ENCODE results near the gene SHISA9. TPM values are rescaled to one million over a fixed set of nuclear protein-coding genes. Genes with fewer than 3 reads are reported as not detected.

Gene SHISA9
- total and polyA plus RNA-seq, 4 donors = under 0.01 to 0.08 (median 0.07) TPM; not detected in 1

DNA sequence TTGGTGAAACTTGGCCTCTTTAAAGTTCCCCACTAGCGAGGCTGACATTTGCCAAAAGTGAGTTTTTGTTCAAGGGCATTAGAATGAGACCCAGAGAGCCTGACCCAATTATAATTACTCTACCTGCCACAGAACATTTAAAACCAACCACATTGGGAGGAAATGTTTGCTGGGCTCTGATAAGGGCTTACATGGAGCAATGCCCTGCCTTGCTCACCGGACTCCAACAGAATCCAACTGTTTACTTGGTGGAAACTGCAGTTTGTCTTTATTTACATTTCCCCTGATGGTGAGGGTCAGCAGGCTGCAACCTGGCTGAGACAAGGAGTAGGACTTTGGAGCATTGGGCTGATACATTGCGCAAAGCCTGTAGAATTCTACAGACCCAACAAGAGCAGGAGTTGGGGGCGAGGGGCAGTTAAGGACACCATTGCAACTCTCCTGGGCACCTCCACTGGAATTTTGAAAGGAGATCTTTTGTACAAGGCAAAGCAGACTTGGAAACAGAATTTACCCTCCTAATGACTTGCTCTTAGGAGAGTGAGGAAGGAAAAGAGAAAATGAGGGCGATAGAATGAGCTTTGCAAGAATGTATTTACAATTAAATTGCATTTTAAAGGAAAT, 368.6 kb downstream of the SHISA9 start (continued):
- TF ChIP-seq, protein P1, sequence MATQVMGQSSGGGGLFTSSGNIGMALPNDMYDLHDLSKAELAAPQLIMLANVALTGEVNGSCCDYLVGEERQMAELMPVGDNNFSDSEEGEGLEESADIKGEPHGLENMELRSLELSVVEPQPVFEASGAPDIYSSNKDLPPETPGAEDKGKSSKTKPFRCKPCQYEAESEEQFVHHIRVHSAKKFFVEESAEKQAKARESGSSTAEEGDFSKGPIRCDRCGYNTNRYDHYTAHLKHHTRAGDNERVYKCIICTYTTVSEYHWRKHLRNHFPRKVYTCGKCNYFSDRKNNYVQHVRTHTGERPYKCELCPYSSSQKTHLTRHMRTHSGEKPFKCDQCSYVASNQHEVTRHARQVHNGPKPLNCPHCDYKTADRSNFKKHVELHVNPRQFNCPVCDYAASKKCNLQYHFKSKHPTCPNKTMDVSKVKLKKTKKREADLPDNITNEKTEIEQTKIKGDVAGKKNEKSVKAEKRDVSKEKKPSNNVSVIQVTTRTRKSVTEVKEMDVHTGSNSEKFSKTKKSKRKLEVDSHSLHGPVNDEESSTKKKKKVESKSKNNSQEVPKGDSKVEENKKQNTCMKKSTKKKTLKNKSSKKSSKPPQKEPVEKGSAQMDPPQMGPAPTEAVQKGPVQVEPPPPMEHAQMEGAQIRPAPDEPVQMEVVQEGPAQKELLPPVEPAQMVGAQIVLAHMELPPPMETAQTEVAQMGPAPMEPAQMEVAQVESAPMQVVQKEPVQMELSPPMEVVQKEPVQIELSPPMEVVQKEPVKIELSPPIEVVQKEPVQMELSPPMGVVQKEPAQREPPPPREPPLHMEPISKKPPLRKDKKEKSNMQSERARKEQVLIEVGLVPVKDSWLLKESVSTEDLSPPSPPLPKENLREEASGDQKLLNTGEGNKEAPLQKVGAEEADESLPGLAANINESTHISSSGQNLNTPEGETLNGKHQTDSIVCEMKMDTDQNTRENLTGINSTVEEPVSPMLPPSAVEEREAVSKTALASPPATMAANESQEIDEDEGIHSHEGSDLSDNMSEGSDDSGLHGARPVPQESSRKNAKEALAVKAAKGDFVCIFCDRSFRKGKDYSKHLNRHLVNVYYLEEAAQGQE (IDR thresholded peaks at IDR 0.05) = peak; percentile 80

DNA sequence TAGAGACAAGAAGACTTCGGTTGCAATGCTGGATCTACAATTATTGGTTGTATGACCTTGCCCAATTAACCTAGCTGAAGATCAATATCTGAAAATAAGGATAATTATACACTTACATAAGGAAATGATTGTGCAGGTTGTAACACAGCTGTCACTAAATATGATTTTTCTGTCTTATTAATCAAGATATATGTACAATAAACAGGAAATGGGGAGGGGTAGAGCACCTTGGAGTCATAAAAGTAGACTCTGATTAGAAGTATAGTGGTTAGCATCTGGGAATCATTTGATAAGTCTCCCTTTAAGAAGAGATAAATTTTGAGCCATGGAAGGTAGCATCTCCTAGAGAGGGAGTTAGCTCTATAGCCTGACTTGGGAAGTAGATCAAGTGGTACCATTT, 369.2 kb downstream of the SHISA9 start:
- 43% methylated on average over 1 of the region's 1 CpG for WGBS
- DNase-seq (ENCODE audit: low spot score) = no peak
- no peak for TF ChIP-seq HNF4G (IDR thresholded peaks at IDR 0.05)

DNA sequence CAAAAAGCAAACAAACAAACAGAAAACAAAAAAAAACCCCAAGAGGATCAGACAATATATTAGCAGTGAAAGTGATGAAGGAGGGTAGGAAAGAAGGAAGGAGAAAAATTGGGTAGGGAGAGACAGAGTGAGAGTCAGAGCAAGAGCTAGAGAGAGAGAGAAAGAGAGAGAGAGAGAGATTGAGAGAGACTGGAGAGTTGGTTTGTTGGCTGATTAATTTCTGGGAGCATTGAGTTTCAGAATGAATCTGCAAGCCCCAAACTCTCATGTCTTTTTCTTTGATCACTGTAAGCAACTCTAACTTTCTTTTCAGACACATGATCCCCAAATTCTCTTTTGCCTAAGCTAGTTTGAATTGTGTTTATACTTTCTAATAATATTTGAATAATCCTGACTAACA, 388.1 kb downstream of the SHISA9 start:
- Histone ChIP-seq H3K36me3 (ENCODE audit: control insufficient read depth in 4 of 4, insufficient read depth in 3 of 4, low read depth in 1 of 4, low read length in 3 of 4) (peaks cover 0 to 2% (median 0%) of the 10 kb centered on the region in 4 donors), H3K27ac (ENCODE audit: low read depth in 1 of 2, low read length in 2 of 2) (no peak overlapping the region), H3K9me3 (ENCODE audit: control insufficient read depth in 4 of 4, low read length in 3 of 4) (no peaks in the 10 kb centered on the region), H3K9ac (ENCODE audit: low read depth in 1 of 2, low read length in 2 of 2) (no peak overlapping the region), H3K4me3 (ENCODE audit: low read depth in 1 of 3, low read length in 3 of 3) (no peak overlapping the region), H3K4me1 (ENCODE audit: control insufficient read depth in 4 of 4, insufficient read depth in 4 of 4, low read length in 3 of 4) (no peaks in the 10 kb centered on the region), H3K27me3 (ENCODE audit: control insufficient read depth in 4 of 4, insufficient read depth in 4 of 4, low read length in 3 of 4) (no peaks in the 10 kb centered on the region)
- TF ChIP-seq EGR1 (IDR thresholded peaks at IDR 0.05; ENCODE audit: low read depth in 2 of 2) (no peak), JUND (IDR thresholded peaks at IDR 0.05) (no peak), GABPA (IDR thresholded peaks at IDR 0.05 in 1 of 2, conservative IDR thresholded peaks at IDR 0.05 in 1 of 2) (no peak), HNF4A (conservative IDR thresholded peaks at IDR 0.05) (no peak), SP1 (IDR thresholded peaks at IDR 0.05) (no peak), YY1 (IDR thresholded peaks at IDR 0.05) (no peak), RAD21 (IDR thresholded peaks at IDR 0.05) (no peak), HNF4G (IDR thresholded peaks at IDR 0.05) (no peak), FOXA1 (IDR thresholded peaks at IDR 0.05) (no peak), TAF1 (conservative IDR thresholded peaks at IDR 0.05) (no peak), NR2F2 (IDR thresholded peaks at IDR 0.05) (no peak), FOXA2 (IDR thresholded peaks at IDR 0.05) (no peak)
- TF ChIP-seq, protein P1 (IDR thresholded peaks at IDR 0.05) = no peak
- TF ChIP-seq, protein P2, sequence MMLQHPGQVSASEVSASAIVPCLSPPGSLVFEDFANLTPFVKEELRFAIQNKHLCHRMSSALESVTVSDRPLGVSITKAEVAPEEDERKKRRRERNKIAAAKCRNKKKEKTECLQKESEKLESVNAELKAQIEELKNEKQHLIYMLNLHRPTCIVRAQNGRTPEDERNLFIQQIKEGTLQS (IDR thresholded peaks at IDR 0.05) = no peak
- TF ChIP-seq, protein P3, sequence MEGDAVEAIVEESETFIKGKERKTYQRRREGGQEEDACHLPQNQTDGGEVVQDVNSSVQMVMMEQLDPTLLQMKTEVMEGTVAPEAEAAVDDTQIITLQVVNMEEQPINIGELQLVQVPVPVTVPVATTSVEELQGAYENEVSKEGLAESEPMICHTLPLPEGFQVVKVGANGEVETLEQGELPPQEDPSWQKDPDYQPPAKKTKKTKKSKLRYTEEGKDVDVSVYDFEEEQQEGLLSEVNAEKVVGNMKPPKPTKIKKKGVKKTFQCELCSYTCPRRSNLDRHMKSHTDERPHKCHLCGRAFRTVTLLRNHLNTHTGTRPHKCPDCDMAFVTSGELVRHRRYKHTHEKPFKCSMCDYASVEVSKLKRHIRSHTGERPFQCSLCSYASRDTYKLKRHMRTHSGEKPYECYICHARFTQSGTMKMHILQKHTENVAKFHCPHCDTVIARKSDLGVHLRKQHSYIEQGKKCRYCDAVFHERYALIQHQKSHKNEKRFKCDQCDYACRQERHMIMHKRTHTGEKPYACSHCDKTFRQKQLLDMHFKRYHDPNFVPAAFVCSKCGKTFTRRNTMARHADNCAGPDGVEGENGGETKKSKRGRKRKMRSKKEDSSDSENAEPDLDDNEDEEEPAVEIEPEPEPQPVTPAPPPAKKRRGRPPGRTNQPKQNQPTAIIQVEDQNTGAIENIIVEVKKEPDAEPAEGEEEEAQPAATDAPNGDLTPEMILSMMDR (IDR thresholded peaks at IDR 0.05; ENCODE audit: low read depth, low read length, missing input control) = no peak
- TF ChIP-seq, protein P4, sequence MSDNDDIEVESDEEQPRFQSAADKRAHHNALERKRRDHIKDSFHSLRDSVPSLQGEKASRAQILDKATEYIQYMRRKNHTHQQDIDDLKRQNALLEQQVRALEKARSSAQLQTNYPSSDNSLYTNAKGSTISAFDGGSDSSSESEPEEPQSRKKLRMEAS (IDR thresholded peaks at IDR 0.05) = no peak
- no peak for DNase-seq (ENCODE audit: low spot score)

More for the DNA sequence above, 369.2 kb downstream of the SHISA9 start:
- Histone ChIP-seq H3K4me1 (ENCODE audit: control insufficient read depth in 4 of 4, insufficient read depth in 4 of 4, low read length in 3 of 4) (peaks cover 6 to 42% (median 29%) of the 10 kb centered on the region in 4 donors), H3K36me3 (ENCODE audit: control insufficient read depth in 4 of 4, insufficient read depth in 3 of 4, low read depth in 1 of 4, low read length in 3 of 4) (no peaks in the 10 kb centered on the region), H3K4me3 (ENCODE audit: low read depth in 1 of 3, low read length in 3 of 3) (peak overlapping the region in 1 of 3 donors; percentile 11), H3K27ac (ENCODE audit: low read depth in 1 of 2, low read length in 2 of 2) (peak overlapping the region in 1 of 2 donors; percentile 61), H3K9ac (ENCODE audit: low read depth in 1 of 2, low read length in 2 of 2) (no peak overlapping the region), H3K27me3 (ENCODE audit: control insufficient read depth in 4 of 4, insufficient read depth in 4 of 4, low read length in 3 of 4) (no peaks in the 10 kb centered on the region), H3K9me3 (ENCODE audit: control insufficient read depth in 4 of 4, low read length in 3 of 4) (no peaks in the 10 kb centered on the region)
